RWPE2 (cell line): ENCODE results near the gene PEX14.

Source experiments
- ATAC-seq: fragments of 200-7000 bp; cut with Tn5 transposase; 3 replicates; pipeline ENCODE4 v1.9.1; 2021; ENCODE audit warnings: low read depth
- DNase-seq: peaks from one replicate; pipeline ENCODE4 v3.0.0-alpha.2; 2020; ENCODE audit warnings: low spot score
- H3K27ac ChIP-seq: fragments of 450-650 bp; 2 replicates; pipeline ENCODE4 v1.5.1; 2017; ENCODE audit warnings: mild to moderate bottlenecking; ENCODE audit not compliant: poor library complexity, severe bottlenecking
- H3K27me3 ChIP-seq: fragments of 250-450 bp; sonication (Bioruptor Pico); 2 replicates; pipeline ENCODE4 v1.5.1; 2021; ENCODE audit warnings: mild to moderate bottlenecking, moderate library complexity; ENCODE audit not compliant: insufficient read depth, poor library complexity, severe bottlenecking
- H3K36me3 ChIP-seq: fragments of 250-450 bp; sonication (Bioruptor Pico); 2 replicates; pipeline ENCODE4 v1.5.1; 2020; ENCODE audit warnings: low read depth, mild to moderate bottlenecking, moderate library complexity
- H3K4me1 ChIP-seq: fragments of 250-450 bp; sonication (Bioruptor Pico); 2 replicates; pipeline ENCODE4 v1.5.1; 2021; ENCODE audit warnings: mild to moderate bottlenecking, moderate library complexity; ENCODE audit not compliant: insufficient read depth, poor library complexity, severe bottlenecking
- H3K4me3 ChIP-seq: fragments of 250-450 bp; sonication (Bioruptor Pico); 2 replicates; pipeline ENCODE4 v1.5.1; 2021; ENCODE audit warnings: mild to moderate bottlenecking, moderate library complexity; ENCODE audit not compliant: severe bottlenecking
- H3K9me3 ChIP-seq: fragments of 250-450 bp; sonication (Bioruptor Pico); 2 replicates; pipeline ENCODE4 v1.5.1; 2021; ENCODE audit warnings: mild to moderate bottlenecking, moderate library complexity; ENCODE audit not compliant: severe bottlenecking
- CTCF ChIP-seq: fragments of 450-650 bp; IDR thresholded peaks from one replicate; pipeline ENCODE4 v1.5.1; 2017; ENCODE audit warnings: mild to moderate bottlenecking, moderate library complexity; ENCODE audit not compliant: poor library complexity, severe bottlenecking

The PEX14 gene

GRCh38 chr1:10596780-10597179 is 122.0 kb downstream of the PEX14 start:
- no peak for ATAC-seq
- no peak for TF ChIP-seq CTCF
- Histone ChIP-seq H3K27ac (no peak overlapping the region), H3K4me1 (peaks cover 18% of the 10 kb centered on the region), H3K36me3 (peaks cover 10% of the 10 kb centered on the region; the same call in 1 of the 2 replicates), H3K9me3 (no peaks in the 10 kb centered on the region), H3K4me3 (no peak overlapping the region), H3K27me3 (no peaks in the 10 kb centered on the region)
- DNase-seq: no peak

GRCh38 chr1:10597492-10598388 is 123.0 kb downstream of the PEX14 start:
- peaks cover 10% of the 10 kb centered on the region; the same call in 1 of the 2 replicates for H3K36me3 ChIP-seq
- DNase-seq: no peak
- no peaks in the 10 kb centered on the region for H3K27me3 ChIP-seq
- peaks cover 18% of the 10 kb centered on the region for H3K4me1 ChIP-seq
- no peak overlapping the region for H3K4me3 ChIP-seq
- peak overlapping the region; percentile 82 for H3K27ac ChIP-seq
- no peak for ATAC-seq
- H3K9me3 ChIP-seq: no peaks in the 10 kb centered on the region
- no peak for TF ChIP-seq CTCF

- H3K4me1 ChIP-seq: peaks cover 18% of the 10 kb centered on the region
- no peak for TF ChIP-seq CTCF
- H3K27me3 ChIP-seq: no peaks in the 10 kb centered on the region
- ATAC-seq (no peak), DNase-seq (no peak)
- H3K36me3 ChIP-seq: peaks cover 10% of the 10 kb centered on the region; the same call in 1 of the 2 replicates
- H3K4me3 ChIP-seq: no peak overlapping the region
- H3K9me3 ChIP-seq: no peaks in the 10 kb centered on the region
- H3K27ac ChIP-seq: peak overlapping the region; percentile 82
Measured at GRCh38 chr1:10598389-10598702, 123.6 kb downstream of the PEX14 start.

GRCh38 chr1:10599194-10599861 is 124.6 kb downstream of the PEX14 start:
- ATAC-seq (peak; percentile 87), DNase-seq (no peak)
- Histone ChIP-seq H3K4me3 (no peak overlapping the region), H3K27me3 (no peaks in the 10 kb centered on the region), H3K4me1 (peaks cover 18% of the 10 kb centered on the region), H3K9me3 (no peaks in the 10 kb centered on the region), H3K36me3 (peaks cover 10% of the 10 kb centered on the region; the same call in 1 of the 2 replicates), H3K27ac (peak overlapping the region; percentile 82)
- no peak for TF ChIP-seq CTCF
